Loucy (cell line): ENCODE measurements around the gene DLGAP3.

Experiments
- CTCF ChIP-seq: fragments of 200-600 bp; sonication (generic); conservative IDR thresholded peaks from 2 replicates; pipeline ENCODE4 v1.5.1; 2014; ENCODE audit warnings: mild to moderate bottlenecking, antibody characterized with exemption, low read length
- EZH2phosphoT487 ChIP-seq: fragments of 200-600 bp; IDR thresholded peaks from 2 replicates; pipeline ENCODE4 v1.6.1; 2018; ENCODE audit warnings: antibody characterized with exemption, mild to moderate bottlenecking, moderate library complexity, borderline replicate concordance

- TF ChIP-seq CTCF (no peak), EZH2phosphoT487 (no peak)
Measured at GRCh38 chr1:34918977-34919561, 10.4 kb downstream of the DLGAP3 start.
